H9 (cell line): ENCODE data around the gene SLC37A2. TPM values are rescaled to one million over a fixed set of nuclear protein-coding genes. Genes with fewer than 3 reads are reported as not detected.

Source experiments
- DNase-seq: peaks from one replicate; pipeline ENCODE4 v3.0.0-alpha.2; 2017
- H2AFZ ChIP-seq: one replicate; pipeline ENCODE4 v1.6.1; 2013; ENCODE audit warnings: mild to moderate bottlenecking, low read length, control low read depth, moderate library complexity
- H2AK5ac ChIP-seq: 2 replicates; pipeline ENCODE4 v1.6.1; 2013; ENCODE audit warnings: low read length, control low read depth, mixed read lengths; ENCODE audit not compliant: insufficient read length
- H2BK120ac ChIP-seq: one replicate; pipeline ENCODE4 v1.6.1; 2013; ENCODE audit warnings: low read depth, mild to moderate bottlenecking, low read length, control low read depth, inconsistent platforms; ENCODE audit not compliant: poor library complexity, severe bottlenecking
- H2BK12ac ChIP-seq: 2 replicates; pipeline ENCODE4 v1.6.1; 2013; ENCODE audit warnings: low read length, control low read depth, mixed read lengths, low read depth; ENCODE audit not compliant: insufficient read length
- H2BK15ac ChIP-seq: 2 replicates; pipeline ENCODE4 v1.6.1; 2013; ENCODE audit warnings: low read depth, low read length, control low read depth
- H2BK20ac ChIP-seq: one replicate; pipeline ENCODE4 v1.6.1; 2013; ENCODE audit warnings: low read depth, mild to moderate bottlenecking, low read length, control low read depth, inconsistent platforms; ENCODE audit not compliant: poor library complexity, severe bottlenecking
- H2BK5ac ChIP-seq: 2 replicates; pipeline ENCODE4 v1.6.1; 2013; ENCODE audit warnings: low read length, control low read depth, mixed read lengths; ENCODE audit not compliant: insufficient read length
- H3K14ac ChIP-seq: 2 replicates; pipeline ENCODE4 v1.6.1; 2013; ENCODE audit warnings: low read length, control low read depth; ENCODE audit not compliant: insufficient read depth
- H3K18ac ChIP-seq: 2 replicates; pipeline ENCODE4 v1.6.1; 2013; ENCODE audit warnings: low read depth, mild to moderate bottlenecking, mixed read lengths, low read length, control low read depth; ENCODE audit not compliant: insufficient read length
- H3K23ac ChIP-seq: 2 replicates; pipeline ENCODE4 v1.6.1; 2013; ENCODE audit warnings: low read length, control low read depth, mixed read lengths, low read depth; ENCODE audit not compliant: insufficient read length
- H3K23me2 ChIP-seq: 2 replicates; pipeline ENCODE4 v1.6.1; 2013; ENCODE audit warnings: low read depth, mild to moderate bottlenecking, mixed read lengths, low read length, control low read depth; ENCODE audit not compliant: insufficient read length, poor library complexity, severe bottlenecking
- H3K27ac ChIP-seq: 2 replicates; pipeline ENCODE4 v1.5.1; 2013; ENCODE audit warnings: low read length, control low read depth, mixed read lengths, low read depth; ENCODE audit not compliant: insufficient read length
- H3K27me3 ChIP-seq: 2 replicates; pipeline ENCODE4 v1.6.1; 2013; ENCODE audit warnings: low read length, control low read depth, inconsistent platforms; ENCODE audit not compliant: insufficient read depth
- H3K4ac ChIP-seq: 2 replicates; pipeline ENCODE4 v1.6.1; 2013; ENCODE audit warnings: low read depth, mild to moderate bottlenecking, control low read depth, inconsistent platforms, low read length, moderate library complexity
- H3K4me1 ChIP-seq: 2 replicates; pipeline ENCODE4 v1.6.1; 2013; ENCODE audit warnings: low read length, control low read depth, inconsistent platforms; ENCODE audit not compliant: insufficient read depth
- H3K4me2 ChIP-seq: 2 replicates; pipeline ENCODE4 v1.6.1; 2013; ENCODE audit warnings: low read length, control low read depth, mixed read lengths; ENCODE audit not compliant: insufficient read length, insufficient read depth
- H3K56ac ChIP-seq: 2 replicates; pipeline ENCODE4 v1.6.1; 2013; ENCODE audit warnings: low read depth, mild to moderate bottlenecking, mixed read lengths, low read length, control low read depth; ENCODE audit not compliant: insufficient read length
- H3K79me1 ChIP-seq: 2 replicates; pipeline ENCODE4 v1.6.1; 2013; ENCODE audit warnings: low read depth, mild to moderate bottlenecking, moderate library complexity, low read length, control low read depth, inconsistent platforms; ENCODE audit not compliant: insufficient read depth, poor library complexity, severe bottlenecking
- H3K79me2 ChIP-seq: 2 replicates; pipeline ENCODE4 v1.6.1; 2013; ENCODE audit warnings: low read length, control low read depth, inconsistent platforms; ENCODE audit not compliant: insufficient read depth
- H3K9ac ChIP-seq: 2 replicates; pipeline ENCODE4 v1.6.1; 2013; ENCODE audit warnings: low read length, control low read depth, mixed read lengths; ENCODE audit not compliant: insufficient read length; ENCODE audit errors: extremely low read depth
- H3K9me3 ChIP-seq: one replicate; pipeline ENCODE4 v1.6.1; 2013; ENCODE audit warnings: low read depth, low read length, inconsistent platforms; ENCODE audit not compliant: control insufficient read depth
- H3T11ph ChIP-seq: one replicate; pipeline ENCODE4 v1.6.1; 2013; ENCODE audit warnings: mild to moderate bottlenecking, low read length, control low read depth, inconsistent platforms
- H4K20me1 ChIP-seq: one replicate; pipeline ENCODE4 v1.6.1; 2013; ENCODE audit not compliant: control insufficient read depth, insufficient read length, insufficient read depth
- H4K5ac ChIP-seq: 2 replicates; pipeline ENCODE4 v1.6.1; 2013; ENCODE audit warnings: low read depth, mild to moderate bottlenecking, mixed read lengths, low read length, control low read depth; ENCODE audit not compliant: insufficient read length
- H4K8ac ChIP-seq: replicated peaks from 2 replicates; pipeline ENCODE4 v1.6.1; 2013; ENCODE audit warnings: low read length, control low read depth, mixed read lengths, low read depth; ENCODE audit not compliant: insufficient read length
- H4K91ac ChIP-seq: 2 replicates; pipeline ENCODE4 v1.6.1; 2013; ENCODE audit warnings: low read depth, mild to moderate bottlenecking, moderate library complexity, mixed read lengths, low read length, control low read depth; ENCODE audit not compliant: insufficient read length
- H3K27ac Mint-ChIP-seq, 3 experiments: 2 replicates in 2 of 3; 3 replicates in 1 of 3; pipeline ENCODE4 v1.8.0; 2020 to 2021; ENCODE audit warnings: mixed read lengths in 3 of 3, mild to moderate bottlenecking in 1 of 3, moderate library complexity in 1 of 3
- H3K27me3 Mint-ChIP-seq: 2 replicates; pipeline ENCODE4 v1.8.0; 2021; ENCODE audit warnings: low read depth, mild to moderate bottlenecking, moderate library complexity, mixed read lengths
- H3K36me3 Mint-ChIP-seq, 3 experiments: 2 replicates in 2 of 3; 3 replicates in 1 of 3; pipeline ENCODE4 v1.8.0; 2020 to 2021; ENCODE audit warnings: low read depth in 3 of 3, mixed read lengths in 3 of 3; ENCODE audit not compliant: insufficient read depth in 1 of 3
- H3K4me1 Mint-ChIP-seq, 2 experiments: 2 replicates each; pipeline ENCODE4 v1.8.0; 2020; ENCODE audit warnings: mixed read lengths in 2 of 2
- H3K4me3 Mint-ChIP-seq, 2 experiments: 2 replicates in 1 of 2; 3 replicates in 1 of 2; pipeline ENCODE4 v1.8.0; 2020 to 2021; ENCODE audit warnings: mild to moderate bottlenecking in 2 of 2, mixed read lengths in 2 of 2, moderate library complexity in 1 of 2
- H3K9me3 Mint-ChIP-seq, 2 experiments: 2 replicates in 1 of 2; 3 replicates in 1 of 2; pipeline ENCODE4 v1.8.0; 2020; ENCODE audit warnings: mild to moderate bottlenecking in 2 of 2, mixed read lengths in 2 of 2, moderate library complexity in 1 of 2
- WGBS: extraction: QIAGEN DNeasy Blood & Tissue Kit; methylation state at CpG from one replicate; pipeline ENCODE4 v1.1.7; 2013; ENCODE audit warnings: missing lambda C conversion rate, low lambda C conversion rate, mixed read lengths; ENCODE audit not compliant: insufficient read length; ENCODE audit errors: extremely low coverage; 5-methylcytosine and 5-hydroxymethylcytosine counted together
- total RNA-seq: library from RNA; stranded (reverse); gene quantifications from 2 replicates; pipeline ENCODE4 v1.2.1, GENCODE V29; 2021
- TF ChIP-seq, protein P1 (sequence below): fragments of 200-600 bp; sonication (generic); conservative IDR thresholded peaks from 3 replicates; pipeline ENCODE4 v1.8.0; 2021; ENCODE audit warnings: antibody characterized with exemption, mild to moderate bottlenecking

Gene SLC37A2
- total RNA-seq, 1 experiment from 2014 or later = 1.2 TPM

DNA sequence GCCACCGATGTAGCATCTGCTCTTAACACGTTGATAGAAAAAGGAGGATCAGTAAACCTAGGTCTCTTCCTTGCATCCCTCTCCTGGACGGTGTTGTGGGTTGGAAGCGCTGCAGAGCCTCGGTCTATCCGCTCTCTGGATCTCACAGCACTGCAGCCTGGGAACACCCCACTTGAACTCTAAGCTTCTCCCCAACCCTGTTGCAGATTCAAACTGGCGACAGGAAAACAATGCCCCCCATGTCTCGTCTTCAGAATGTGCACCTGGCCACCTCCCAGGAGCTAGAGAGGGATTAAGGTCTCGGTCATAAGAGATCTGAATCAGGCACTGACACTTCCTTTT lies 47.9 kb downstream of the SLC37A2 start:
- H3K27me3 ChIP-seq = no peaks in the 10 kb centered on the region
- no peaks in the 10 kb centered on the region for H3K9me3 ChIP-seq
- Mint-ChIP-seq H3K36me3 (peaks cover 11 to 31% (median 12%) of the 10 kb centered on the region in 3 experiments), H3K27me3 (peaks cover 11% of the 10 kb centered on the region), H3K4me3 (peak overlapping the region; percentile 90 to 100), H3K4me1 (peaks cover 11 to 19% of the 10 kb centered on the region in 2 experiments), H3K9me3 (peaks cover 13 to 14% of the 10 kb centered on the region in 2 experiments), H3K27ac (peak overlapping the region; percentile 93 to 98 (median 95))
- 0 out of 2 replicates have a peak overlapping the region, but pooled peaks have one; percentile 9 for H3K14ac ChIP-seq
- WGBS = no CpG with 5 or more reads among the region's 9 CpGs
- H3K56ac ChIP-seq = no peak overlapping the region
- H3K23me2 ChIP-seq = peaks cover 3% of the 10 kb centered on the region
- no peak overlapping the region for H2AK5ac ChIP-seq
- no peak overlapping the region for H2BK15ac ChIP-seq
- H4K20me1 ChIP-seq = no peaks in the 10 kb centered on the region
- no peak overlapping the region for H2BK120ac ChIP-seq
- no peaks in the 10 kb centered on the region for H3K4me1 ChIP-seq
- DNase-seq = no peak
- H3T11ph ChIP-seq = no peak overlapping the region
- no peak overlapping the region for H2BK20ac ChIP-seq
- no peak overlapping the region for H3K23ac ChIP-seq
- H2BK12ac ChIP-seq = no peak overlapping the region
- no peak overlapping the region for H2BK5ac ChIP-seq
- no peaks in the 10 kb centered on the region for H3K79me1 ChIP-seq
- H3K27ac ChIP-seq = no peak overlapping the region
- no peak overlapping the region for H2AFZ ChIP-seq
- TF ChIP-seq, protein P1, sequence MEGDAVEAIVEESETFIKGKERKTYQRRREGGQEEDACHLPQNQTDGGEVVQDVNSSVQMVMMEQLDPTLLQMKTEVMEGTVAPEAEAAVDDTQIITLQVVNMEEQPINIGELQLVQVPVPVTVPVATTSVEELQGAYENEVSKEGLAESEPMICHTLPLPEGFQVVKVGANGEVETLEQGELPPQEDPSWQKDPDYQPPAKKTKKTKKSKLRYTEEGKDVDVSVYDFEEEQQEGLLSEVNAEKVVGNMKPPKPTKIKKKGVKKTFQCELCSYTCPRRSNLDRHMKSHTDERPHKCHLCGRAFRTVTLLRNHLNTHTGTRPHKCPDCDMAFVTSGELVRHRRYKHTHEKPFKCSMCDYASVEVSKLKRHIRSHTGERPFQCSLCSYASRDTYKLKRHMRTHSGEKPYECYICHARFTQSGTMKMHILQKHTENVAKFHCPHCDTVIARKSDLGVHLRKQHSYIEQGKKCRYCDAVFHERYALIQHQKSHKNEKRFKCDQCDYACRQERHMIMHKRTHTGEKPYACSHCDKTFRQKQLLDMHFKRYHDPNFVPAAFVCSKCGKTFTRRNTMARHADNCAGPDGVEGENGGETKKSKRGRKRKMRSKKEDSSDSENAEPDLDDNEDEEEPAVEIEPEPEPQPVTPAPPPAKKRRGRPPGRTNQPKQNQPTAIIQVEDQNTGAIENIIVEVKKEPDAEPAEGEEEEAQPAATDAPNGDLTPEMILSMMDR = no peak
- no peak overlapping the region for H4K8ac ChIP-seq
- no peak overlapping the region for H4K91ac ChIP-seq
- H3K79me2 ChIP-seq = no peaks in the 10 kb centered on the region
- H4K5ac ChIP-seq = no peak overlapping the region
- H3K4me2 ChIP-seq = peak overlapping the region; percentile 81
- H3K18ac ChIP-seq = no peak overlapping the region
- peak overlapping the region; percentile 76 for H3K9ac ChIP-seq
- H3K4ac ChIP-seq = no peak overlapping the region
